Neural progenitor cell (in vitro differentiated cells): Measurements from ENCODE around the gene OTOS.

Experiments
- CTCF ChIP-seq: fragments of 200-600 bp; sonication (generic); IDR thresholded peaks from 2 replicates; pipeline ENCODE4 v1.5.1; 2017; ENCODE audit warnings: antibody characterized with exemption, mild to moderate bottlenecking
- EZH2 ChIP-seq: fragments of 200-600 bp; sonication (generic); IDR thresholded peaks from 2 replicates; pipeline ENCODE4 v1.6.1; 2017; ENCODE audit warnings: antibody characterized with exemption, mild to moderate bottlenecking, moderate library complexity

GRCh38 chr2:240109386-240109785 is 31.1 kb downstream of the OTOS start:
- TF ChIP-seq CTCF (no peak), EZH2 (no peak)
